Hematopoietic multipotent progenitor cell treated with erythropoietin and hydrocortisone succinate and interleukin-3 and kit ligand, for 15 days (in vitro differentiated cells): Measurements from ENCODE around the gene PLEKHM3.
"Not testable (repeated sequence)": the region's sequence is repeated elsewhere in the genome, so short reads cannot be mapped to it uniquely, and the experiment has no call there.

Experiments
- DNase-seq: peaks from one replicate; pipeline ENCODE4 v3.0.0-alpha.2; 2015; ENCODE audit warnings: low spot score

Gene PLEKHM3

DNA sequence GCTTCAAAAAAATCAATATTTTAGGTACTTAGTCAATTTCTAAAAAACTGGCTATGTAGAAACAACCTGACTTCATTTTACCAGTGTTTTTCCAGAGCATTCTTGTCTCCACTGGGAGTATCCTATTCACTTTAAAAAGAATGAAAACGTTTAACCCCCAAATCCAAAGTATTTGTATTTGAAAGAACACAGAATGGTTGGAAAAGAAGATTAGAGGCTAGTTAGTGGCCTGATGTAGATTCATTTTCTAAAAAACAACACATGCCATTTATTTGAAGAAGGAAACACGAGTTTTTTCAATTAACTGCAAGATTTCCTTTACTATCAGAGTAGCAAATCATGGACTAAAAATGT is 74.6 kb downstream of the PLEKHM3 start:
- DNase-seq: no peak

DNA sequence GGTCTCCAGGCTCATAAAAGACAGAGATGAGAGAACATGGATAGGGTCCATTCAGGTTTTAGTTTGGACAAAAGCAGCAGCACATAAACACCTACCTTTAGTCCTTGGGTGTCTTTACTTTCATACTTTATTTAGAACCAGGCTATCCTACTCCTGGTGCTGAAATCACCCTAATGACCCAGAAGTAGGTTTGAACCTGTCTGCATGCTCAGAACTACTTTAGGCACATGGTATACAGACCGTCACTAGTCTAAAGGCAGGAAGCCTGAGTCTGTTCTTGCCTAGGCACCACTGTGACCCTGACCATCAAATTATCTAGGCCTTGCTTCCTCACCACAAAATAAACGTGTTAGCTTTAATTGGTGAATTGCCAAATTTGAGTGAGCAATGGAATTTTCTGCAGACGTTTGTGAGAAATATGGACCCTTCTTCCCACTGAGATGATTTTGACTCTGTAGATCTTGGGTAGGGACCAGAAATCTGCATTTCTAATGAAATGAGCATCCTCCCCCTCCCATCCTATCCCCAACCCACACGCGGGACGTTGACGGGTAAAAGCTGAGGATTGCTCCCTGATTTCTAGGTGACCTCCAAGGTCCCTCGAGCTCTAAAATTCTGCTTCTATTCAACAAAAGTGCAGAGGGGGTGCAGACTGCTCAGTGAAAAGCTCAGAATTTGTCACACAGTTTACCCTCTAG is 75.1 kb downstream of the PLEKHM3 start:
- no peak for DNase-seq

DNA sequence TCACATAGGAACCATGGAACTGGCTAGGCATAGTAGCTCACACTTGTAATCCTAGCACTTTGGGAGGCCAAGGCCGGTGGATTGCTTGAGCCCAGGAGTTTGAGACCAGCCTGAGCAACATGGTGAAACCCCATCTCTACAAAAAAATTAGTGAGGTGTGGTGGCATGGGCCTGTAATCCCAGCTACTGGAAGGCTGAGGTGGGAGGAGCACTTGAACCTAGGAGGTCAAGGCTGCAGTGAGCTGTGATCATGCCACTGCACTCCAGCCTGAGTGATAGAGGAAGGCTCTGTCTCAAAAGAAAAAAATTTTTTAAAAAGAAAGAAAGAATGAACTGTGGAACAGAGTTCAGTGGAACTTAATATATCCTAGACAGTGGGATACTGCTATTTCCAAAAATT is 76.1 kb downstream of the PLEKHM3 start:
- not testable (repeated sequence) for DNase-seq

DNA sequence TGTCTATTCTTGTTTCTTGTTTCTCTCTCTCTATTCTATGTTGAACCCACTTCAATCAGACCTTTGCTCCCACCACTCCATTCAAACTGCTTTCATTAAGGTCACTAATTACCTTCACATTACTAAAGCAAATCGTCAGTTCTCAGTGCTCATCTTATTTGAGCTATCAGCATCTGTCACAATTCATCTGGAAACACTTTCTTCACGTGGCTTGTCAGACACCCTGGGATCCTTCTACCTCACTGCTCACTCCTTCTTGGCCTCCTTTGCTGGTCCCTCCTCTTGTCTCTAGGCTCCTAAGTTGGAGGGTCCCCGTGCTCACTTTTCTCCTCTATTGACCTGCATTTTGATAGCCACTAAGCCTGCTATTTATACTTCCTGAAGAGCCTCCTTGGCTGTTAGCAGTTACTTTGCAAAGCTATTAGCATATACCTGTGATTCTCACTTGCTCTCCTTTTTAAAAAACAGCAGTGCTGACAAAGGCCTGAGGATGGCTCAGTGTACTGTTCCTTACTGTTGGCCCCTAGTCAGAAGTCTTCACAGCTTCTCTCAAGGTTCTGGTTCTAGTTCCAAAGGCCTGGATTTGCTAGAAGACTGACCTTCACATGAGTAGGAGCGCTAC is 80.2 kb downstream of the PLEKHM3 start:
- no peak for DNase-seq

DNA sequence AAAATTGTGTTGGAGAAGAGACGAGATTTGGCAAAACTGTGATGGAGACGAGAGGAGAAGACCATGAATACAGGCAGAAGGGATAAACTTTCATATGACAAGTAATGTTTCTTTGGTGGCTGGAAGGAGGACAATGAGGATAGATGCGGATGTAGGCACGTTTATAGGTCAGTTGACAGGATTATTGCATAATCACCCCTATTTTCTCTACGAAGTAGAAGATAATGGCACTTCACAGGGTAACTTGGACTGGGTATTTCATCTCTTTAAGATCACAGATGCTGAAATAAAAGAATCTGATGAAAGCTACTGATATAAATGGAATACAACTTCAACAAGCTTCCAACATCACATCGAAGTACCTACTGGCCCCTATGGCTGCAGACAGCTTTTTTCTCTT is 81.0 kb downstream of the PLEKHM3 start:
- no peak for DNase-seq

DNA sequence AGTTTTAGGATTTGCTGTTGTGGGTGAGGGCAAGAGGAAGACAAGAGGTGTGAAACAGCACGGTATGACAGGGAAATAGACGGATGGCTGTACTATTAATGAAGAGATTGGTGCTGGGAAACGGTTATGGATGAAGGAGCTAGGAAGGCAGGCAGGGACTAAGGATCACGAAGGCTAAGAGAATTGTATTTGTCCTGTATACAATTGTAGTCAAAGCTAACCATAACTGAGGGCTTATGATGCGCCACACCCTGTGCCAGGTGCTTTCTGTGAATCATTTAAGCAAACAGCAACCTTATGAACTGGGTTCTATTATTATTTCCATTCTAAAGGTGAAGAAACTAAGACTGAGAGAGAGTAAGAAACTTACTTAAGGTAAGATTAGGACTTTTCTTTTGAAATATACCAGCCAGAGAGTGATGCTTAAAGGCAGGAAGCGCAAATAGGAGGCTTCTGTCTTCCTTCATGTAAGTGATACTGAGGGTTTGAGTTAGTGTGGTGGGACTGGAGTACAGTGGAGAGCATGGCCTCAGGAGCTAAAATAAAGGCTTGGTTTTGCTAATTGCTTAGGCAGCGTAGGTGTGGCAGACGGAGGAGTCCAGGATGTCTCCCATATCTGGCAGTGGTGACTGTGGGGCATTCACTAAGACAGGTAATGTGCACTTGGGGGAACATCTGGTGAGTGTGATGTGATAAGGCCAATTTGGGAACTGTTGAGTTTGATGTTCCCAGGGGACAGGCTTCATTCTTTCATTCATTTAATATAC is 85.8 kb downstream of the PLEKHM3 start:
- DNase-seq: no peak

DNA sequence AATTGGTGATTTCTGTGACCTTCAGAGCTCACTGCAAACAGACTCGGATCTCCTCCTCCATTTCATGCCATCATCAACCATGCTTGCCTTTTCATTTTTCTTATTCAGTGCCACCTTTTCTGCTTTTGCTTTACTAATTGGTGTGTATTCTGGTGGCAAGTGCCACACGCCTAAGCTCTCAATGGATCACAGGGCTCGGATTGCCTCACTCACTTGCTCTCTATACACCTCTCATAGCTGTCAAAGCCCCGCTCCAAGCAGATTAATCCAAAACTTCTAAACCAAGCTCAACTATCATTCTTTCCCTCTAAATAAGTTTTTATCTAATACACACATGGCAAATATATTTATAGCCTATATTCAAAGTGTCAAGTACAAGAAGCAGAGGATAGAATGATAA is 86.4 kb downstream of the PLEKHM3 start:
- no peak for DNase-seq

DNA sequence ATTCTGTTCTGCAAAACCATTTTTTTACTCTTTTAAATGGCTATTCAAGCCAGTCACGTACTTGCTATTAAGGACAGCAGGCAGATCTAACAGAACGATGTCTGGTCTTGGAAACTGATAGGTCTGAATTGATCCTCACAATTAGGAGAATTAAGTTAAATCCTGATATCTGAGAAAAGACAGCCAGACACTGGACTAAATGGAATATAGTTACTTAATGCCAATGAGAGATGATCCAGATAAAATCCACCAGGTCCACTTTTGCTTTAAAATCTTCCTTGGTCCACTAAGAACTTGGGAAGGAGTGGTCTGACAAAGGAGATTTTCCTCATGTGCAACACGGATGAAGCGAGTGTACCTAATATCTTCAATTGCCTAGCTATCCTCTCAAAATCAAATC is 86.9 kb downstream of the PLEKHM3 start:
- no peak for DNase-seq

DNA sequence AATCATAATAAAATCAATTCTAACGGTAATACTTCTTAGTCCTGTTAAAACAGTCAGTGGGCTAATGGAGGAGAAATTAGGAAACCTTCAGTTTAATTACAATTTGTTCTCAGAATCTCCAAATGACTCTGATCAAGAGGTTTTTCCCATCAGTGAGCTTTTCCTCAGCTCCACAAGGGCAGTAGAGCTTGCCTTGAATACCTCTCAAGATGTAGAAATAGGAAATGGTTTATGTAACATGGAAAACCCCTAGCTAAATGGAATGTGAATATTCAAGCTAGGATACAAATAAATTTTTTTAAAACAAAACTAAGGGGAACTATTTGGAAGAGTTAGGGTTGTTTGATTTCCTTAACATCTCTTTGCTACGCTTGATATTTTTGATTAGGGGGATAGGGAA is 87.5 kb downstream of the PLEKHM3 start:
- no peak for DNase-seq

DNA sequence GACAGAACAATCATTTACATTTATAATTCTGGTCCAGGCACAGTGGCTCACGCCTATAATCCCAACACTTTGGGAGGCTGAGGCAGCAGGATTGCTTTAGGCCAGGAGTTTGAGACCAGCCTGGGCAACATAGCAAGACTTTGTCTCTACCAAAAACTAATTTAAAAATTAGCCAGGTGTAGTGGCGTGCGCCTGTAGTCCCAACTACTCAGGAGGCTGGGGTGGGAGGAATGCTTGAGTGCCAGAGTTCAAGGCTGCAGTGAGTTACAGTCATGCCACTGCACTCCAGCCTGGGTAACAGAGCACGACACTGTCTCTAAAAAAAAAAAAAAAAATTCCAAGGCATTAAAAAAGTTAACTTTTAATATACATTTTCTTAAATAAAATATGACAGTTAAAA is 88.1 kb downstream of the PLEKHM3 start:
- DNase-seq: no peak

DNA sequence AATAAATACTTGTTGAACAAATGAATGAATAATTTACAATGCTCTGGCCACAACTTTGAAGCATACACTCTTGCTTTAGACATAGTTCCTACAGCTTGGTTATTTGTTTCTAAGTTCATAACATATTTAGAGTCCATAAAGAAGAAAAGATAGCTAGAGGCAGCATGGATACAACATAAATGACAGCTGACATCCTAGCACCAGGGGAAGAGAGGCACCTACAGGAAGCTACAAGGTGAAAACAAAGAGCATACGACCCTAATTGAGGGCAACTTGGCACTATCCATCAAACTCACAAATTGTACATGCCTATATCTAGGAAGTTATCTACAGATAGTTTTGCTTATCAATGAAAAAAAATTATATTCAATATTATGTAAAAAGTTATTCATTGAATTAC is 88.9 kb downstream of the PLEKHM3 start:
- DNase-seq: no peak

DNA sequence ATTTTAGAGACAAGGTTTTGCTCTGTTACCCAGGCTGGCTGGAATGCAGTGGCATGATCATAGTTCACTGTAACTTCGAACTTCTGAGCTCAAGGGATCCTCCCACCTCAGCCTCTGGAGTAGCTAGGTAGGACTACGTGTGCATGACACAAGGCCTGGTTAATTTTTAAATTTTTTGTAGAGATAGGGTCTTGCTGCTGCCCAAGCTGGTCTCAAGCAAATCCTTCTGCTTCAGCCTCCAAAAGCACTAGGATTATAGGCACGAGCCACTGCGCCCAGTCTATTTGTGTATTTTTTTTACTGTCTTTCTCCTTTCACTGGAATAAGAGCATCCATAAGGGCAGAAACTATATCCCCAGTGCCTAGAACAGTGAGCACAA is 89.3 kb downstream of the PLEKHM3 start:
- no peak for DNase-seq

DNA sequence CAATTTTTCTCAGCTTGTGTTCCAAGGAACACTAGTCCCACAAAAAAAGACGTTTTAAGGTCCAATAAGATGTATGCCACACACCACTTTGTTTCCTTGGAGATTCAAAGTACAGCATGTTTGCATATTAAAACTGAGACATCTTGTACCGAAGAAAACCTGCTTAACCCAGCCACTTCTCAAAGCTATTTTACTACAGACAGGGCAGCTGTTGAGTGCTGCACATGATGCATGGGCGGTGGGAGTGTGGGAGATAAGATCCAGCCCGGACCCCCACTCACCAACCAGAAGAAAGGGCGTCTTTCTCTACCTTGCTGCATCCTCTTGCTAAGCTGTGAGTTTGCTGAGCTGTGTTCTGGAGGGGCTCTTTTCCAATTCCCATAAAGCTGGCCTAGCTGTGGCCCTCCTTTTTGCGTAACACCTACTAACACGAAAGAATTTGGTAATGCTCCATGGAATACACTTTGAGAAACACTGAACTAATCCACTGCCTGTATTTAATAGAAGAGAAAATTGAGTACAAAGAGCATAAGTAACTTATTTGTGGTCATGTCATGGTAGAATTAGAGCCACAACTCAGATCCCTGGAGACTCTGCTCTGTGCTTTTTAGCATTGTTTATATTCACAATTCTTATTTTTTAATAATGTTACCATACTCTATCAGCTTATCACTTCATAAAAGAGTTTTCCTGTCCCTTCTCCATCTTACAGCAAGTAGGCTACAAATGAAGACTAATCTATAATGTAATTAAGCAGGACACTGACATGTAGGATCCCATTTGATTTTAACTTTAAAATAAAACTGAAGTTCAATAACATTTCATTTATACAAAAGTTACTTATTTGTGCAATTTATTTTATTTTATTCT is 90.0 kb downstream of the PLEKHM3 start:
- DNase-seq: no peak

DNA sequence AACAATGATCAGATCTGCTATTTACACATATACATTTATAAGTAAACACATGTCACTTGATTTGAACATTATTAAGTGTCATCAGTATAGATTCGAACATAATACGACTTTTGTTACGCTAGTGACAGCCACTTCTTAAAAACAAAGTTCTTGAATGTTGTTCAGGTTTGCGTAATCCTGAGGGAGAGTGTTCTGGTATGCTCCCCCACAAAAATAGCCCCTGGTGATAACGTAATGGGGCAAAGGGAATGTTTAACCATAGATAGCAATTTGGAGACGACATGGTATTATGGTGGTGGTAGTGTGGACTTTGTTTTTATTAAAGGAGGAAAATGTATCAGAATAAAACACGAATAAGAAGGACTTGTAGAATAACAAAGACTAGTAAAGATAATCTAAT is 90.6 kb downstream of the PLEKHM3 start:
- DNase-seq: no peak

DNA sequence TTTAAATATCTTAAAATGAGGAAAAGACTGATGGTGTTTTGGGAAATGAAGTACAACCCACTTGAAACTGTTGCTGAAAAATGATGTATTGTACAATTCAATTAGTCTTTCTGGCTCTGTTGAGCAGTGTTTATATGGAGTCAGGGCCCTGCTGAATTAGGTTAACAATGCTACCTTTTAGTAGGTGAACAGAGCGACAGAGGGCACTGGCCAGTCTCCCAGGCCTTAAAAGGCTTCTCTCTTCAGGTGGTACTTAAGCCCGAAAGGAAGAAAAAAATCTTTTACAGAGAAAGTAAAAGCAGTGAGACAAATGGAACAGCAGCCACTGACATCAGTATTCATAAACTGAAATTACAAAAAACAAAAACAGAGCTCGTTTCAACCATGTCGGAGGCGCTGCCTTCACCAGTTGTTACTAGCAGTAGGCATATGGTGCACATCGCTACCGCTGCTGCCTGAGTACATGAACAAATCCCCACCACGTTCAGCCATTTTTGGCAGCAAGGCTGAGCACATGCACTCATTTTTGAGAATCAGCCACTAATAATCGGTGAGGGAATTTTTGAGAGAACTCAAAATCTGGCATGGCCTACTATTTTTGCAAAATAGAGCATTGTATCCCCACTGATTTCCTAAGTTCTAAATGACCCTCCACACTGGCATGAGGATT is 91.8 kb downstream of the PLEKHM3 start:
- no peak for DNase-seq

DNA sequence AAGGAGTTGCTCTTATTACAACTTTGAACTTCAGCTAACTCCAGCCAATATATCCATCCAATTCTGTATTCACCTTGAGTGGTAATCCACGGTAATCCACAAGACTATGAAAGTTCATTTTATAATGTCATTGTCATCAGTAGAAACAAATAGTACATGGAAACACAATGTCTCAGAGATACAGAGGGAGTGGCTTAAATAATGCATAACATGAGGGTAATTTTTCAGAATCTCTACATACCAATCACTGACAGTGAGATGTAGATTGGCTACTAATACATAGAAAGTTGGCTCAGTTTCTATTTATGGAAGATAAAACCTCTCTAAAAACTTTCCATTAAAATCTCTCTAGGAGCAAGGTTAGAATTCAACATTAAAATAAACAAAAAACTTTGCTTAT is 93.2 kb downstream of the PLEKHM3 start:
- no peak for DNase-seq

DNA sequence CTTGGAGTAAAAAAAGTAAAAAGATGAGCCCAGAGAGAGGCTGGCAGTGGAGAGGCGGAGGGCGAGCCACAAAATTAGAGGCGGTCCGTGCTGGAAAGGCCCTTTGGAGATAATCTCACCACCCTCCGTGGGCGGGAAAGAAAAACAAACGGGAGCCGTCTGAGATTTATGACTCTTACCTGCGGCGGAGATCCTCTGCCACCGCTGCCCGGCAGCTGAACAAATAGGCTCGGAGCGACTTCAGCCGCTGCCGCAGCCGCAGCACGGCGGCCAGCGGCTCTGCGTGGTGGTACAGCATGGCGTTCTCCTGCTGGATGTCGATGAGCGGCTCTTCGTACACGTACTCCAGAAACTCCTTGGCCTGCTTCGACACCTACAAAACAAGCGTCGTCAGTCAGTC is 94.6 kb downstream of the PLEKHM3 start:
- DNase-seq: no peak

DNA sequence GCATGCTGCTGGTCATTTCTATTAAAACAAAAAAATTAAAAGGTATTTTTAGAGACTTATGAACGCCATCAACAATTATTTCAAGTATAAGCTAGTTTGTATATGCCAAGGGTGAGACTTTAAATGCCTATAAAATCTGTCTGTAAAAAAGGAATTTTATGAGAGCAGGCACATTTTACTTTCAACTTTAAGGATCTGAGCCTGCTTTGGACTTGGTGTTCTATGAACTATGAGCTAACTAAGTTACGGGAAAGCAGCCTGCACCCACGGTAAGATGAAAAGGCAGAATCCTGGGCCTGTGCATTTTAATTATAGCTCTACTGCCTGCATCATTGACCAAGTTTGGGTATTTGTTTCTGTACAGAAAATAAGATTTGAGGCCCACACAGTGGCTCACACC is 95.4 kb downstream of the PLEKHM3 start:
- no peak for DNase-seq

DNA sequence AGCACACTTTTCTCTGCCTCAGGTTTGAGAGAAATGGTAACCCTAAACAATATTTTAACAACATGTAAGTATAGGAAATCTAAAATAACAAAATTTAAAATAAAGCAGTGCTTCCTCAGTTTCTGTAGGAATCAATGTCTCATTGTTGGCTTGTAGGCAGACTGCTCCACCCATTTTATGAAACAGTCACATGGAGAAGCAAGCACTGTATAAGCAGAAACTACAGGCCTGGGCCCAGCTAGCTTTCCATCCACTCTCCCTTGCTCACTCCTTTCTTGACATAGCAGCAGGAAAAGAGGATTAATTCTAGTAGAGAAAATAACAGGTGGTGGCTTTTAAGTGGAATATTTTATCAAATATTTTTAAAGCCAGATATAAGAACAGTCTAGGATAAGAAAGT is 97.2 kb downstream of the PLEKHM3 start:
- no peak for DNase-seq

DNA sequence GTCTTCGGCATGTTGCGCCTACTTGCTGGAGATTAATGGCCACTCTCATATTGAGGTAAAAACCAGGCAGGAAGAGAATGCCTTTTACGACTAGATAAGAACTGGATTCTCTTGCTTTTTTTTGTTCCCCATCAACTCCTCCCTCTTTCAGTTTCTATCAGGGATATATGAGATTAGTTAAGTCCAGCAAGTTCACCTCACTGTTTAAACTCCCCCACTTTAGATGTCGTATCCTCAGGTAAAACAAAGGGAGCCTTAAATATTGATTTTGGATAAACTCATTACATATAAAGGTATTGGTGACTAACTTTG is 98.4 kb downstream of the PLEKHM3 start:
- no peak for DNase-seq

DNA sequence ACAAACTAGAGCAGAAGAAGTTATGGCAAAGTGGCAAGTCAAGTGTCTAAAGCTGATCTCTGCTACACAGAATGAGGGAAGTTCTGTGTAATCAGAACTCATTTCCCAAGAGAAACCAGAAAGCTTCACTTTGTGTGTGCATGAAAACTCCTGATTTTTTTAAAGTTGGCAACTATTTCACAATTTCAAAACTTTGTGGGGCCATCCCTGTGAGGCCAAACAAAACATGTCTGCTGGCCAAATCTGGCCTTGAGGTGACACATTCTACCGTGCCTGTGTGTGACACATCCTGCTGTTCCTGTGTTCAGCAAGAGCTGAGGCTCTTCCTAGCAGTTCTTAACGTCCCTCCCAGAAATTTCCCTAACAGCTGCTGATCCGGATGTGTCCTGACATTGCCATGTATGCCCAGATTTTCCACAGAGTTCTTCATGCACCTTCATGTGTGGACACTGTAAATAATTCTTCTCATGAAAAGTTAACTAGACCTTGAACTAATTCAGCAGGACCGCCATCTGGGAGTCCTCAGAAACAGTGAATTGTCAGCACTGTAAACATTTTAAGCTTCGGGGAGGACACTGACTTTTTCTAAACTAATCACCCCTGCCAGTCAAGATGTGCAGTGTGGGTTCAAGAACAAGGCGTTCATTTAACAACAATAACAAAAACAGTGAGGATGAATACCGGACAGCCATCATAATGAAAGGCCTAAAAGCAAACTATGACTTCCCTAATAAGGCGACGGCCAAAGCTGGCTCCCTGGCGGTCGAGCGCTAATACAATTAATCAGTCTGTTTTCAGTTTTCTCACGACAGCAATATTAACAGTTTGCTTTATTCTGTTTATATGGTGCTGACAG is 99.0 kb downstream of the PLEKHM3 start:
- no peak for DNase-seq
